HG03135 (cell line): ENCODE data around the gene SACM1L.

Source experiments
- ATAC-seq: cut with Tn5 transposase; IDR thresholded peaks from one replicate; pipeline ENCODE4 v1.9.1; 2021; ENCODE audit warnings: mild to moderate bottlenecking, moderate library complexity; ENCODE audit not compliant: unreplicated experiment

The SACM1L gene

DNA sequence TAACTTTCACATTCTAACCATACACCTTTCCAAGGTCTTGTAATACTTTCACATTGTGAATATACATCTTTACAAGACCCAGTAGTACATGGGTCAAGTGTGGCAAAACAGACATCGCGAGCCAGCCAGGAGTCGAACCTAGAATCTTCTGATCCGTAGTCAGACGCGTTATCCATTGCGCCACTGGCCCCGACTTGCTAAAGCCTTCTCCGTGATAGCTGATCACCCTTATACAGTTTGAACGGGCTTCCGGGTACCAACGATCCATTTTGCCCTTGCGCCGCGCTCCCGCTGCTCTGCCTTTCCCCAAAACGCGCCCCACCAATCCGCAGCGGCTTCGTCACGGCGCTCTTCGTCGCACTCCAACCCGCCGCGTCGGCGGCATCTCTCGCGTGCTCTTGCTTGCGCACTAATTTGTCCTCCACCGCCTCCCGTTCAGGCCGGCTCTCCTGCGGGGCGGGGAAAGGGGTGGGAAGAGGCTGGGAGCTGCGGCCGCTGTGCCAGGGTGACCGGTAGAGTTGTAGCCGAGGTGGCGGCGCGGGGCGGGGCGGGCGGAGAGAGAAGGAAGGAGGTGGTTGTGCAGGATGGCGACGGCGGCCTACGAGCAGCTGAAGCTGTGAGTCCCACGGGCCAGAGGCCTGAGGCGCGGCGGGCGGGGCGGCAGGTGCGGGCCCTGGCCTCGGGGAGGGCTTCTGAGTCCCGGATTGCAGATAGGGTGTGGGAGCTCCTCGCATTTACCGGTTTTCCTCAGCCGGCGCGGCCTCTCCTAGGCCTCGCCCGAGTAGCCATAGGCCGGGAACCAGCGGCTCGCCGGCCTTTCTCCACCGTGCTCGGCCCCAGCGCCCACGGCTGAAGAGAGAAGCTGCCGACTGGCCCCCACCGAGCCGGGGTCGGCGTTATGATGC, at the start of gene SACM1L:
Gene SACM1L, plus strand, starts transcription at position 515 of the 905 bp plus-strand sequence. Its CDS starts 70 bp downstream, at position 585.
- ATAC-seq = peak; percentile 87

GRCh38 chr3:45640091-45640507, 49.1 kb upstream of the SACM1L start:
- no peak for ATAC-seq

GRCh38 chr3:45640724-45641361, 48.4 kb upstream of the SACM1L start:
- no peak for ATAC-seq

GRCh38 chr3:45641756-45642155, 47.4 kb upstream of the SACM1L start:
- no peak for ATAC-seq

DNA sequence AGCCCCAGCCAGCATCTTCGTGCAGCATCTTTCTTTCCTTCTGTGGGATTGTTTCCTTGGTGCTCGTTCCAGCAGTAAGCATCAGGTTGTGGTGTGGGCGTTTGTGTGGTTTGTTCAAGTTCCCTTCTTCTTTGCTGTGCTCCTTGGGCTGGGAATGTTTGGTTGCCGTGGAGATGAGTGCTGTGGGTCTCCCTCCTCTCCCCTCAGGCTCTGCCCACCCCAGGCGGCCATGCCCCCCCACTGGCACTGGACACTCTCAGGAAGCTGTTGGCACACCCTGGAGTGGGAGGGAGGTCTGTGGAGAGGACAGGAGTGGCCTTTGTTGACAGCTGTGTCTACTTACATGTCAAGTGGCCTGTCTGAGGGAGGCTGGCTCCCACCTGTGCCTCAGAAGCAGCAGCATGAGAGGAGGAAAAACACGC, 46.5 kb upstream of the SACM1L start:
- ATAC-seq = no peak

DNA sequence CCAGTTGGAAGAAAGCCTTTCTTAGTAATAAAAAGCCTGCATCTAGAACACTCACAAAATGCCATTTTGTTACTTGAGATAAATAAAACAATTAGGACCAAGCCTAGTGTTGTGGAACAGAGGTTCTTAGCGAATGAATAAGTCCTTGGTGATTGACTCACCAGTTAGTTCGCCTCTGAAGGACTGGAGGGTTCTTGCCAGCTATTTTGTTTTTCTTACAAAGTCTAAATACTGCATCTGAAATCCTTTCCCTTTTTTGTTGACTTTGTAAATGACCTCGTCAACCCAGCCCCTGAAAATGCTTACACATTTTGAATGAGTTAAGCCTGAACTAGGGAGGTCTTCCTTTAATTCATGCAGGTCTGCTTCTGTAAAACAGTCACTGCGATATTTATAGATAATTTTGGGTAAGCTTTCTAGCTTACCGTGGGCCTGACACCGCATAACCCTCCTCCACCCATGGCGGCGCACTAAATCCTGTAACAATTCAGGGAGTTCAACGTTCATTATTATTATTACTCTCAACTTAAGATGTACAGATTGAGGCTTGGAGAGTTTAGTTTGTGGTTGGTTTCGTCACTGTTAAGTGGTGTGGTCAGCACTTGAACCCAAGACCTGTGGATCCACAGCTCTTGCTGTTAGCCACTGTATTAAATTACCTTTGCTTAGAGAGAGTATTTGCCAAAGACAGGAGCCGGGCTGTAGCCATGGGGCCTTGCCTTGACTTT, 45.0 kb upstream of the SACM1L start:
- no peak for ATAC-seq

DNA sequence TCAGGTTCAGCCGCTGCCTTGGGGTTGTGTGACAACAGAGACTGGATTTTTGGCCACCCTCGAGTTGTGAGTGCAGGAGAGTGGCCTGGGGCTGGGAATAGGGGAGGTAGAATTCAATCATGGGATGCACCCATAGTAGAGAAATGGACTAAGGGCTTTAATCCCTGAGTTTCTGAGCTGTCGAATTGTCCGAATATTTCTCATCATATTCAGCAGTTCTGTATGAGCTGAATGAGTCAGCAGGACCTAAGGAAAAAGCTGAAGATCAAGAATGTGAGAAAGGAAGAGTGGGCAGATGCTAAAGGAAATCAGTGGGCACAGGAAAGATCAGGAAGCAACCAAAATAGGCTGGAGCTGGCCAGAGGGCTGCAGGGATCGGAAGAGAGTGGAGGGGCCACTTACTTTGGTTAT, 44.4 kb upstream of the SACM1L start:
- ATAC-seq = no peak

DNA sequence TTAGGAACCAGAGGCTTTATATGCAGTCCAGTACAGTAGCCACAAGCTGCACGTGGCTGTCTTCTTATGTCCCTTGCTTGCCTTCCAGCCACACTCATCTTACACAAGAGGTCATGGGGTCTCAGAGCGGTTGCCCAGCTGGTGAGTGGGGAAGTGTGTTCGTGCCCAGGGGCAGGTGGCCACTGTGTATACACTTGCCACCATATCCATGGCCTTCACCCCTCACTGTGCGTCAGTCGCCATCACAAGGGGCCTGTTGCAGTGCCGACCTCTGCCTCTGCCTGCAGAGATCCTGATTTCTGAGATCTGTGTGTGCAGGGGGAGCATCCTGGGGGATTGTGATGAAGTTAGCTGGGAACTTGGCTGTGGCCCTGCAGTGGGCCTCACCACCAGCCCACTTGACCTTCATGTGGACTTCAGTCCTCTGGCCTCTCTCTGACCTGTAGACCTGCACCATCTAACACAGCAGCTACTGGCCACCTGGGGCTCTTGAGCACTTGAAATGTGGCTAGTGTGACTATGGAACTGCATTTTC, 43.1 kb upstream of the SACM1L start:
- ATAC-seq = no peak

DNA sequence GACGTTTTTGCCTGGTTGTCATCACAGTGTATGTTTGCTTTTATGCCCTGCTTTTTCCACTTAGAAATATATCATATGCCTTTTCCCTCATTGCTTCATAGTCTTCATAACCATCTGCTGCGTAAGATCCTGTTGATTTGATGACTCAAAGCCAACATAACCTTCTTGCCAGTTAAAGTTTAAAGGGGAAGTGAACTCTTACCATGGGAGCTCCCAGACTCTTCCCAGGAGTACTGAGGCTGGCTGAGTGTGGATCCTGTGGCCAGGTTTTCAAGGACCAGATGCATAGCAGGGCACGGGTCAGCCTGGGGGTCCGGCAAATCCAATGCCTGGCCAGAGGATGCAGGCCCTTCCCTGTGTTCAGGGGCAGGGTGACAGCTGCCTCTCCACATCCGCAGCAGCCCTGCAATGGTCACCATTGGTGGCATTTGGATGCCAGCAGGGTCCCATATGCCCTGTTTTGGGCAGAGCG, 42.0 kb upstream of the SACM1L start:
- ATAC-seq = no peak

DNA sequence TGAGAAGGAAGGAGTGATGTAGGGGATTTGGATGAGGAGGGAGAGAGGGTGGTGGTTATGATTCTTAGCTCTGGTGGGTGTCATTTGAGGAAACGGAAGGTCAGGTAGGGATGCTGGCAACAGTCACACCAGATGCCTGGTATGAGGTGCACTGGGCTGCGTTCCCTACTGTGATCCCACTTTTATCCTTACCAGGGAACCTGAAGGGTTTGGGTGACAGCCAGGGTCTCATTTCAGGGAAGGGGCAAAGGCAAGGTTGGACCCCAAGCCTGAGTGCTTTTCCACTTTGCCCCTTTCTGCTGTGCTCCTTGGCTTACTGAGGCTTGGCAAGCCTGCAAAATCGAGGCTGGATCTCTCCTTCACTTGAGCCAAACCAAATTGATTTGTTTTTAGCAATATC, 36.0 kb upstream of the SACM1L start:
- no peak for ATAC-seq

DNA sequence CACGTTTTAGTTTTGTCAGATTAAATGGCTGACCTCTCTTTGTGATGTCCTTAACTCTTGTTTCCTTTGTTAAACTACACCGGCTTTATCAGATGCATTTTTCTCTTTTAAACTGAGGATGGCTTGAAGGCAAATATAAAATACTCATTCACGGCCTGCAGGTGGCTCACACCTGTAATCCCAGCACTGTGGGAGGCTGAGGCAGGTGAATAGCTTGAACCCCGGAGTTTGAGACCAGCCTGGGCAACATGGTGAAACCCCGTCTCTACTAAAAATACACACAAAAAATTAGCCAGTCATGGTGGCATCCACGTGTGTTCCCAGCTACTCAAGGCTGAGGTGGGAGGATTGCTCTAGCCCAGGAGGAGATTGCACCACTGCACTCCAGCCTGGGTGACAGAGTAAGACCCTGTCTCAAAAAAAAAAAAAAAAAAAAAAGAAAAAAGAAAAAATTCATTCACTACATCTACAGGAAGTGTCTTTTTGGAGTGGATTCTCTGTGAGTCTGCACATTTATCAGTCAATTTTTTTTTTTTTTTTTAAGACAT, 34.7 kb upstream of the SACM1L start:
- ATAC-seq = no peak

GRCh38 chr3:45655906-45656305, 33.3 kb upstream of the SACM1L start:
- no peak for ATAC-seq

DNA sequence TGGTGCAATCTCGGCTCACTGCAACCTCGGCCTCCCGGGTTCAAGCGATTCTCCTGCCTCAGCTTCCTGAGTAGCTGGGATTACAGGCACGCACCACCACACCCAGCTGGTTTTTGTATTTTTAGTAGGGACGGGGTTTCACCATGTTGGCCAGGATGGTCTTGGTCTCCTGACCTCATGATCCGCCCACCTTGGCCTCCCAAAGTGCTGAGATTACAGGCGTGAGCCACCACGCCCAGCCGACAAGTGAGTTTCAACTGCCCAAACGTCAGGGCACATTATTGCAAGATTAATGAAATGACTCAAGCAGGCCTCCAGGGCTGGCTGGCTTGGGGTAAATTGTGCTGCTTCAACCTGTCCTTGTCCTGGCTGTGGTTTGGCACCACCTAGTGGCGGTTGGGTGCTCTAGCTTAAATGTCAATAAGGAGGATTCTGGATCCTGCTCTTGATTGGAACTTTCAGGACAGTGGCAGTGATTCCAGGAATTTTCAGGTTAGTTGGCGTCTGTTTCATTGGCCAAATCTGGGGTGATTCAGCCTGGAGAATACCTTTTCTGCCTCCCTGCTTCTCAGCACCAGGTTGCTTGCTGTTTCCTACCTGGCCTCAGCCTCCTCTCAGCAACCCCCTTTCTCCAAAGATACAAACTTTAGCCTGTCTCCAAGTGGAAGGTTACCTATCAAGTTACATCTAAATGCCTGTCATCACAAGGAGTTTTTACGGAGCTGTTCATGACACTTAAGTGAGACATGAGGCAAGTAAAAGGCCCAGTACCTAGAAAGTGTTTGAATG, 32.4 kb upstream of the SACM1L start:
- ATAC-seq = peak; percentile 69

DNA sequence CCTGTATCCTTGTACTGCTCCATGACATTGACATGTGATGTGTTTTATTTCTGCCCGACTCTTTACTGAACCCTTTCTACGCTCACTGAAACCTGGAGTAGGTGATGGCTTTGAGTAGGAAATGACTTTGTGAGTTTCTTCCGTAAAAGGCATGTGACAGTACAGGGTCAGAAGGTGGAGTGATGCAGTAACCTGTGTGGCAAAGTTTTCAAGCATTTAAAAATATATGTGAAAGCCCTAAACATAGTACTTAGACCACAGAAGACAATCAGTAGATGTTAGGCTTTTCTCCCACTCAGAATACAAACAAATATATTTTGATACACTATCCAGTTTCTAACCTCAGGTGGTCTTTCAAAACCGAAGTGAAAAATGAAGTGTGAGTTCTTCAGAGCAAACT, 31.3 kb upstream of the SACM1L start:
- ATAC-seq = no peak

DNA sequence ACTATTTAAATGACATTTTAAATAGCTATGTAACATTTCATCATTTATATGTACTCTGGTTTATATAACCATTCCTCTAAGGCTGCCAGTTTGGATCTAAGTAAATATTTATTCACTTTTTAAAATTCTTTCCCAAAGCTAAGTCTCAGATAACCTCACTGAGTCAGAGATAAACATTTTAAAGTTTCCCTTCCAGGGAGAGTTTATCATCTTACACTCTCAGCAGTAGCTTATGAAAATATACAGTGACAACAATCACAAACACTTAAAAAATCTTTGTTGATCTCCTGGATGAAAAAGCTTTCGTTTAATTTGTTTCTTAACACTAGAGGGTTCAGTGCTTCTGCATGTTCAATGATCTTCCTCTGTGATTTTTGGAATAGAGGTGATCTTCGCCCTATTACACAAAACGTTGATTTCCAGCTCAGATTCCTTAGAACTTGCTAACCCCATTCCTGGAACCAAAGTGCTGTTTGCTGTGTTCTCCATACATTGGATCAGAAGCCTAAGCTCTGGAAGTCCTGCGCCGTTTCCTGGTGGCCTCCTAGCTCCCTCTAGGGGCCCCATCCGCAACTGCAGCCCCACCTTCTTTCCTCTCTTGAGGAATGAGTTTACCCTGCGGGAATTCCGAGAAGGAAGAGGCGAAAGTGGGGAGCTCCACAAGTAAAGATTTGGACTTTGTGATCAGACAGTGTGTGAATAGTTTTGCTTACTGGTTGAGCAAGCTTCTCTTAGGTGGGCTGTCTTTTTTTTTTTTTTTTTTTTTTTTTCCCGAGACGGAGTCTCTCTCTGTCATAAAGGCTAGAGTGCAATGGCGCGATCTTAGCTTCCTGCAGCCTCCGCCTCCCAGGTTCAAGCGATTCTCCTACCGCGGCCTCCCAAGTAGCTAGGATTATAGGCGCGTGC, 29.3 kb upstream of the SACM1L start:
- ATAC-seq = no peak

- no peak for ATAC-seq
Observed at GRCh38 chr3:45660567-45660901, 28.7 kb upstream of the SACM1L start.

GRCh38 chr3:45664578-45664977, 24.6 kb upstream of the SACM1L start:
- ATAC-seq = peak; percentile 87

DNA sequence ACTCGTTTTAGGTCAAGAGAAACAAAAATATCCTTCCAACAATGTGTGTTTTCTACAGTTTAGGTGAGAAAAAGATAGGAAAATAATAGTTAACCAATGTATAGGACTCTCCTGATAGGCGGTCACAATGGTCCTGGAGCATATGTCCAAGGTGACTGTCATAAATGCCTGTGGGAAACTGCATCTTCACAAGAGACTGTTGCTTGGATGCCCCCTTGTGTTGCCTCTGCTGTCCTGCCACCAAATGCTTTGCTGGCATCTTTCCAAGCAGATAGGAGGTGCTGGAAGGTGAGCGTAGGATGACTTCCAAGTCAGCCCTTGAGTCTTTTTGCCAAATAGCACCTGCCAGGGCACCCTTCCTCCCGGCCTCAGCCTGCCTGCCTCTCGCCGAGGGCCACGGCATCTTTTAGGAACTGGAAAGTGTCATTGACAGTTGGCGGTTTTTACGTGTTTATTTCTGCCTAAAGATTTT, 24.1 kb upstream of the SACM1L start:
- ATAC-seq = no peak
